WTC11 (cell line): ENCODE results near the gene ARHGAP44. TPM values are rescaled to one million over a fixed set of nuclear protein-coding genes. Genes with fewer than 3 reads are reported as not detected.

Experiments used
- ATAC-seq: fragments of 200-7000 bp; cut with Tn5 transposase; 2 replicates; pipeline ENCODE4 v1.10.0; 2021; ENCODE audit warnings: mild to moderate bottlenecking, moderate library complexity
- CTCF ChIA-PET: fragments of 300-600 bp; sonication (Branson Sonifier 250); formaldehyde crosslinking; loops from one replicate; lab custom pipeline; 2021; ENCODE audit warnings: antibody characterized with exemption; lab: Charles Lee
- POLR2A ChIA-PET: fragments of 350-600 bp; sonication (Branson Sonifier 250); formaldehyde crosslinking; loops from one replicate; lab custom pipeline; 2021; ENCODE audit warnings: antibody characterized with exemption; lab: Charles Lee
- DNase-seq: peaks from one replicate; pipeline ENCODE4 v3.0.0; 2021; ENCODE audit warnings: low spot score
- H3K27ac Mint-ChIP-seq: 2 replicates; pipeline ENCODE4 v1.8.0; 2021; ENCODE audit warnings: mixed read lengths
- H3K27me3 Mint-ChIP-seq: 2 replicates; pipeline ENCODE4 v1.8.0; 2021; ENCODE audit warnings: low read depth, mild to moderate bottlenecking, moderate library complexity, mixed read lengths
- H3K36me3 Mint-ChIP-seq: 2 replicates; pipeline ENCODE4 v1.8.0; 2021; ENCODE audit warnings: mixed read lengths
- H3K4me1 Mint-ChIP-seq: 2 replicates; pipeline ENCODE4 v1.8.0; 2022; ENCODE audit warnings: mixed read lengths
- H3K4me3 Mint-ChIP-seq: 2 replicates; pipeline ENCODE4 v1.8.0; 2021; ENCODE audit warnings: mild to moderate bottlenecking, moderate library complexity, mixed read lengths
- H3K9me3 Mint-ChIP-seq: 2 replicates; pipeline ENCODE4 v1.8.0; 2021; ENCODE audit warnings: mixed read lengths
- ARID4B ChIP-seq: sonication (generic); formaldehyde crosslinking; IDR thresholded peaks from 2 replicates; pipeline ENCODE4 v1.8.0; 2023; ENCODE audit warnings: missing genetic modification reagents, mild to moderate bottlenecking, borderline replicate concordance
- ATF3 ChIP-seq: sonication (generic); formaldehyde crosslinking; conservative IDR thresholded peaks from 2 replicates; pipeline ENCODE4 v1.8.1; 2022; ENCODE audit warnings: mild to moderate bottlenecking, missing genetic modification reagents
- E2F5 ChIP-seq: sonication (generic); formaldehyde crosslinking; IDR thresholded peaks from 2 replicates; pipeline ENCODE4 v1.8.1; 2022; ENCODE audit warnings: mild to moderate bottlenecking, moderate library complexity, missing genetic modification reagents
- MYBL2 ChIP-seq: sonication (generic); formaldehyde crosslinking; IDR thresholded peaks from 2 replicates; pipeline ENCODE4 v1.8.1; 2023; ENCODE audit warnings: mild to moderate bottlenecking, moderate library complexity, missing genetic modification reagents
- RELA ChIP-seq: sonication (generic); formaldehyde crosslinking; IDR thresholded peaks from 2 replicates; pipeline ENCODE4 v1.8.1; 2022; ENCODE audit warnings: missing genetic modification reagents, mild to moderate bottlenecking, borderline replicate concordance
- RORB ChIP-seq: fragments of 250-450 bp; sonication (Bioruptor Pico); IDR thresholded peaks from 2 replicates; pipeline ENCODE4 v1.9.0; 2021; ENCODE audit warnings: mild to moderate bottlenecking
- STAT6 ChIP-seq: sonication (generic); formaldehyde crosslinking; conservative IDR thresholded peaks from 2 replicates; pipeline ENCODE4 v1.8.1; 2023; ENCODE audit warnings: mild to moderate bottlenecking, low read depth, missing genetic modification reagents, moderate library complexity
- TCF7 ChIP-seq: sonication (generic); formaldehyde crosslinking; IDR thresholded peaks from 2 replicates; pipeline ENCODE4 v1.8.0; 2022; ENCODE audit warnings: mild to moderate bottlenecking, low read depth, missing genetic modification reagents, moderate library complexity
- TEAD4 ChIP-seq: sonication (generic); formaldehyde crosslinking; IDR thresholded peaks from 2 replicates; pipeline ENCODE4 v1.8.0; 2022; ENCODE audit warnings: mild to moderate bottlenecking, missing genetic modification reagents
- ZBTB43 ChIP-seq: sonication (generic); formaldehyde crosslinking; IDR thresholded peaks from 2 replicates; pipeline ENCODE4 v1.8.1; 2023; ENCODE audit warnings: mild to moderate bottlenecking, missing genetic modification reagents
- ZNF423 ChIP-seq: fragments of 250-450 bp; sonication (Bioruptor Pico); IDR thresholded peaks from 2 replicates; pipeline ENCODE4 v2.1.2; 2022; ENCODE audit warnings: mild to moderate bottlenecking, moderate library complexity
- total RNA-seq: library from RNA; stranded (reverse); gene quantifications from 3 replicates; pipeline ENCODE4 v1.2.3, GENCODE V29; 2021
- TF ChIP-seq, protein P1 (sequence below): fragments of 250-450 bp; sonication (Bioruptor Pico); IDR thresholded peaks from 2 replicates; pipeline ENCODE4 v1.9.0; 2021; ENCODE audit warnings: mild to moderate bottlenecking
- TF ChIP-seq, protein P2 (sequence below): sonication (generic); formaldehyde crosslinking; IDR thresholded peaks from 2 replicates; pipeline ENCODE4 v1.8.0; 2022; ENCODE audit warnings: missing genetic modification reagents
- TF ChIP-seq, protein P3 (sequence below): sonication (generic); formaldehyde crosslinking; IDR thresholded peaks from 2 replicates; pipeline ENCODE4 v1.8.0; 2023; ENCODE audit warnings: mild to moderate bottlenecking, missing genetic modification reagents
- TF ChIP-seq, protein P4 (sequence below): fragments of 250-450 bp; sonication (Bioruptor Pico); IDR thresholded peaks from 2 replicates; pipeline ENCODE4 v1.9.0; 2021; ENCODE audit warnings: mild to moderate bottlenecking

The ARHGAP44 gene
- total RNA-seq, 1 experiment from 2014 or later: 23.8 TPM

DNA sequence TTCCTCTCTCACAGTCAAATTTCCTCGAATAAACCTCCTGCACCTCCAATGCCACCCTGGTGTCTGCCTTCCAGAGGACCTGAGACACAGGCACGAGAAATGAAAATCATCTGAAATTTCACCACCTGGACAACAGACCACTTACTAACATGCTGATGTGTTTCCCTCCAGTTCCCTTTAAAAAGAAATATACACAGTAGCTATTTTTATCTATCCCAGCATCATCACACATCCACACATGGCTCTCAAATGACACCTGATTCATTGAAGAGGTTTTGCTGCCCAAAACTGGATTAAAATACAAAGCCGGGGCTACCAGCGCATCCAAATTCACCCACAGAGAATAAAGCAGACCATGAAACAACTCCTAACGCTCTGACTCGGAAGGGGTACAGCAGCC, 214.6 kb downstream of the ARHGAP44 start (continued):
- TF ChIP-seq, protein P1, sequence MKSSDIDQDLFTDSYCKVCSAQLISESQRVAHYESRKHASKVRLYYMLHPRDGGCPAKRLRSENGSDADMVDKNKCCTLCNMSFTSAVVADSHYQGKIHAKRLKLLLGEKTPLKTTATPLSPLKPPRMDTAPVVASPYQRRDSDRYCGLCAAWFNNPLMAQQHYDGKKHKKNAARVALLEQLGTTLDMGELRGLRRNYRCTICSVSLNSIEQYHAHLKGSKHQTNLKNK (CRISPR knock-in tag): no peak
- no peak for TF ChIP-seq ARID4B (CRISPR knock-in tag)
- TF ChIP-seq MYBL2 (CRISPR knock-in tag): no peak
- TF ChIP-seq ZBTB43 (CRISPR knock-in tag): no peak
- TF ChIP-seq, protein P2, sequence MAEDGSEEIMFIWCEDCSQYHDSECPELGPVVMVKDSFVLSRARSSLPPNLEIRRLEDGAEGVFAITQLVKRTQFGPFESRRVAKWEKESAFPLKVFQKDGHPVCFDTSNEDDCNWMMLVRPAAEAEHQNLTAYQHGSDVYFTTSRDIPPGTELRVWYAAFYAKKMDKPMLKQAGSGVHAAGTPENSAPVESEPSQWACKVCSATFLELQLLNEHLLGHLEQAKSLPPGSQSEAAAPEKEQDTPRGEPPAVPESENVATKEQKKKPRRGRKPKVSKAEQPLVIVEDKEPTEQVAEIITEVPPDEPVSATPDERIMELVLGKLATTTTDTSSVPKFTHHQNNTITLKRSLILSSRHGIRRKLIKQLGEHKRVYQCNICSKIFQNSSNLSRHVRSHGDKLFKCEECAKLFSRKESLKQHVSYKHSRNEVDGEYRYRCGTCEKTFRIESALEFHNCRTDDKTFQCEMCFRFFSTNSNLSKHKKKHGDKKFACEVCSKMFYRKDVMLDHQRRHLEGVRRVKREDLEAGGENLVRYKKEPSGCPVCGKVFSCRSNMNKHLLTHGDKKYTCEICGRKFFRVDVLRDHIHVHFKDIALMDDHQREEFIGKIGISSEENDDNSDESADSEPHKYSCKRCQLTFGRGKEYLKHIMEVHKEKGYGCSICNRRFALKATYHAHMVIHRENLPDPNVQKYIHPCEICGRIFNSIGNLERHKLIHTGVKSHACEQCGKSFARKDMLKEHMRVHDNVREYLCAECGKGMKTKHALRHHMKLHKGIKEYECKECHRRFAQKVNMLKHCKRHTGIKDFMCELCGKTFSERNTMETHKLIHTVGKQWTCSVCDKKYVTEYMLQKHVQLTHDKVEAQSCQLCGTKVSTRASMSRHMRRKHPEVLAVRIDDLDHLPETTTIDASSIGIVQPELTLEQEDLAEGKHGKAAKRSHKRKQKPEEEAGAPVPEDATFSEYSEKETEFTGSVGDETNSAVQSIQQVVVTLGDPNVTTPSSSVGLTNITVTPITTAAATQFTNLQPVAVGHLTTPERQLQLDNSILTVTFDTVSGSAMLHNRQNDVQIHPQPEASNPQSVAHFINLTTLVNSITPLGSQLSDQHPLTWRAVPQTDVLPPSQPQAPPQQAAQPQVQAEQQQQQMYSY (CRISPR knock-in tag): no peak
- no peak for TF ChIP-seq ZNF423

GRCh38 chr17:13004336-13004735, 215.0 kb downstream of the ARHGAP44 start:
- Mint-ChIP-seq H3K9me3 (no peaks in the 10 kb centered on the region), H3K27ac (no peak overlapping the region), H3K27me3 (no peaks in the 10 kb centered on the region), H3K4me3 (no peak overlapping the region), H3K36me3 (peaks cover 51% of the 10 kb centered on the region), H3K4me1 (no peaks in the 10 kb centered on the region)
- DNase-seq (no peak), ATAC-seq (no peak)
- ChIA-PET POLR2A (no interaction called here), CTCF (interaction anchor here (1.6 to 1.9 kb wide), 3 partner anchors 14 to 262 kb away, joined by 4 to 6 read pairs (median 4); partner anchors contain the start of gene ELAC2)
- TF ChIP-seq RORB (CRISPR knock-in tag): no peak
- TF ChIP-seq TEAD4 (CRISPR knock-in tag): no peak
- TF ChIP-seq ATF3 (CRISPR knock-in tag): no peak
- TF ChIP-seq STAT6 (CRISPR knock-in tag): no peak
- TF ChIP-seq, protein P3, sequence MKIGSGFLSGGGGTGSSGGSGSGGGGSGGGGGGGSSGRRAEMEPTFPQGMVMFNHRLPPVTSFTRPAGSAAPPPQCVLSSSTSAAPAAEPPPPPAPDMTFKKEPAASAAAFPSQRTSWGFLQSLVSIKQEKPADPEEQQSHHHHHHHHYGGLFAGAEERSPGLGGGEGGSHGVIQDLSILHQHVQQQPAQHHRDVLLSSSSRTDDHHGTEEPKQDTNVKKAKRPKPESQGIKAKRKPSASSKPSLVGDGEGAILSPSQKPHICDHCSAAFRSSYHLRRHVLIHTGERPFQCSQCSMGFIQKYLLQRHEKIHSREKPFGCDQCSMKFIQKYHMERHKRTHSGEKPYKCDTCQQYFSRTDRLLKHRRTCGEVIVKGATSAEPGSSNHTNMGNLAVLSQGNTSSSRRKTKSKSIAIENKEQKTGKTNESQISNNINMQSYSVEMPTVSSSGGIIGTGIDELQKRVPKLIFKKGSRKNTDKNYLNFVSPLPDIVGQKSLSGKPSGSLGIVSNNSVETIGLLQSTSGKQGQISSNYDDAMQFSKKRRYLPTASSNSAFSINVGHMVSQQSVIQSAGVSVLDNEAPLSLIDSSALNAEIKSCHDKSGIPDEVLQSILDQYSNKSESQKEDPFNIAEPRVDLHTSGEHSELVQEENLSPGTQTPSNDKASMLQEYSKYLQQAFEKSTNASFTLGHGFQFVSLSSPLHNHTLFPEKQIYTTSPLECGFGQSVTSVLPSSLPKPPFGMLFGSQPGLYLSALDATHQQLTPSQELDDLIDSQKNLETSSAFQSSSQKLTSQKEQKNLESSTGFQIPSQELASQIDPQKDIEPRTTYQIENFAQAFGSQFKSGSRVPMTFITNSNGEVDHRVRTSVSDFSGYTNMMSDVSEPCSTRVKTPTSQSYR (CRISPR knock-in tag): no peak
- TF ChIP-seq, protein P4, sequence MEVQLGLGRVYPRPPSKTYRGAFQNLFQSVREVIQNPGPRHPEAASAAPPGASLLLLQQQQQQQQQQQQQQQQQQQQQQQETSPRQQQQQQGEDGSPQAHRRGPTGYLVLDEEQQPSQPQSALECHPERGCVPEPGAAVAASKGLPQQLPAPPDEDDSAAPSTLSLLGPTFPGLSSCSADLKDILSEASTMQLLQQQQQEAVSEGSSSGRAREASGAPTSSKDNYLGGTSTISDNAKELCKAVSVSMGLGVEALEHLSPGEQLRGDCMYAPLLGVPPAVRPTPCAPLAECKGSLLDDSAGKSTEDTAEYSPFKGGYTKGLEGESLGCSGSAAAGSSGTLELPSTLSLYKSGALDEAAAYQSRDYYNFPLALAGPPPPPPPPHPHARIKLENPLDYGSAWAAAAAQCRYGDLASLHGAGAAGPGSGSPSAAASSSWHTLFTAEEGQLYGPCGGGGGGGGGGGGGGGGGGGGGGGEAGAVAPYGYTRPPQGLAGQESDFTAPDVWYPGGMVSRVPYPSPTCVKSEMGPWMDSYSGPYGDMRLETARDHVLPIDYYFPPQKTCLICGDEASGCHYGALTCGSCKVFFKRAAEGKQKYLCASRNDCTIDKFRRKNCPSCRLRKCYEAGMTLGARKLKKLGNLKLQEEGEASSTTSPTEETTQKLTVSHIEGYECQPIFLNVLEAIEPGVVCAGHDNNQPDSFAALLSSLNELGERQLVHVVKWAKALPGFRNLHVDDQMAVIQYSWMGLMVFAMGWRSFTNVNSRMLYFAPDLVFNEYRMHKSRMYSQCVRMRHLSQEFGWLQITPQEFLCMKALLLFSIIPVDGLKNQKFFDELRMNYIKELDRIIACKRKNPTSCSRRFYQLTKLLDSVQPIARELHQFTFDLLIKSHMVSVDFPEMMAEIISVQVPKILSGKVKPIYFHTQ (CRISPR knock-in tag): no peak
- no peak for TF ChIP-seq TCF7 (CRISPR knock-in tag)
- TF ChIP-seq RELA (CRISPR knock-in tag): no peak
- no peak for TF ChIP-seq E2F5 (CRISPR knock-in tag)
